Astrocyte of the cerebellum (primary cell): ENCODE data around the gene ACOX2.
A peak's percentile ranks its signal among the peaks of the same experiment; 100 is the strongest.

Experiments
- DNase-seq: peaks from one replicate; pipeline ENCODE4 v3.0.0-alpha.2; 2011; ENCODE audit warnings: low read depth
- H3K4me3 ChIP-seq: 2 replicates; pipeline ENCODE4 v1.5.1; 2011; ENCODE audit warnings: mild to moderate bottlenecking, low read depth, low read length, moderate library complexity
- CTCF ChIP-seq: IDR thresholded peaks from 2 replicates; pipeline ENCODE4 v1.5.1; 2012; ENCODE audit warnings: low read length, low read depth, moderate library complexity, mild to moderate bottlenecking; ENCODE audit errors: missing control alignments
- in situ Hi-C: cut with HindIII; loops from 2 replicates; pipeline ENCODE4 v1.10.0; 2017; ENCODE audit warnings: low sequenced_read_pairs

The ACOX2 gene

GRCh38 chr3:58562498-58562897 is 25.5 kb upstream of the ACOX2 start:
- in situ Hi-C loops = no loop called here
- no peak overlapping the region for H3K4me3 ChIP-seq
- no peak for DNase-seq
- TF ChIP-seq CTCF = no peak

- peak; percentile 68 for TF ChIP-seq CTCF
- in situ Hi-C loops = no loop called here
- H3K4me3 ChIP-seq = no peak overlapping the region
- peak; percentile 95 for DNase-seq
These were observed 23.9 kb upstream of the ACOX2 start for GRCh38 chr3:58560771-58561311.

- TF ChIP-seq CTCF = no peak
- H3K4me3 ChIP-seq = no peak overlapping the region
- DNase-seq = no peak
- in situ Hi-C loops = no loop called here
These were observed 22.6 kb upstream of the ACOX2 start for GRCh38 chr3:58559586-58559985.

DNA sequence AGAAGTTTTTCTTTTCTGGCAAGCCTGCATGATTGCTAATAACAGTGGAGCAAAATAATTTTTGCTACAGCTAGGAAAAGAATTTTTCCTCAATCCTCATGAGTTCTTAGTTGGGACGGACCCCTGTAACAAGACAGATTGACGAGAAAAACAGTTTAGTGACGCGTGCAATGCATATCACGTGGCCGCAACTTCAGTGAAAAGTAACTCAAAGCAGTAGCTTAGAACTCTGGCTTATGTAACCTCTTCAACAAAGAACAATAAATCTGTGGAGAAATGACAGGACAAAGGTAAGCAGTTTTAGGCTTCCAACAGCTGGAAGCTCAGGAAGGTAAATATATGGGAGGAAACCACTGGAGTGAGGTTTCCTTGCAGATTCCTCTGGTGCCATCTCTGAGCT is 20.5 kb upstream of the ACOX2 start:
- H3K4me3 ChIP-seq = no peak overlapping the region
- DNase-seq = no peak
- in situ Hi-C loops = no loop called here
- TF ChIP-seq CTCF = no peak

- no peak for TF ChIP-seq CTCF
- no peak overlapping the region for H3K4me3 ChIP-seq
- in situ Hi-C loops = no loop called here
- DNase-seq = no peak
These were observed 19.8 kb upstream of the ACOX2 start for GRCh38 chr3:58556761-58557221.

- DNase-seq = no peak
- no peak for TF ChIP-seq CTCF
- H3K4me3 ChIP-seq = no peak overlapping the region
- in situ Hi-C loops = no loop called here
These were observed 19.0 kb upstream of the ACOX2 start for GRCh38 chr3:58556001-58556400.
